KMS-11 (cell line): ENCODE data around the gene INPP5B.

Experiments
- H2AFZ ChIP-seq: fragments of 200-600 bp; sonication (generic); 2 replicates; pipeline ENCODE4 v1.6.1; 2016; ENCODE audit warnings: antibody characterized with exemption, mixed run types, low read depth
- H3K27ac ChIP-seq: fragments of 200-600 bp; sonication (generic); 2 replicates; pipeline ENCODE4 v1.6.1; 2016; ENCODE audit warnings: mild to moderate bottlenecking, mixed run types
- H3K27me3 ChIP-seq: fragments of 200-600 bp; sonication (generic); 2 replicates; pipeline ENCODE4 v1.6.1; 2017; ENCODE audit warnings: mild to moderate bottlenecking, low read depth, mixed run types, moderate library complexity; ENCODE audit not compliant: insufficient read depth
- H3K36me3 ChIP-seq: fragments of 200-600 bp; sonication (generic); 2 replicates; pipeline ENCODE4 v1.6.1; 2017; ENCODE audit warnings: mild to moderate bottlenecking, mixed run types; ENCODE audit not compliant: insufficient read depth
- H3K4me1 ChIP-seq: fragments of 200-600 bp; sonication (generic); 2 replicates; pipeline ENCODE4 v1.6.1; 2016; ENCODE audit warnings: mild to moderate bottlenecking, low read depth, mixed run types; ENCODE audit not compliant: poor library complexity, severe bottlenecking
- H3K4me2 ChIP-seq: fragments of 200-600 bp; sonication (generic); 2 replicates; pipeline ENCODE4 v1.7.0; 2016; ENCODE audit warnings: mild to moderate bottlenecking, mixed run types
- H3K4me3 ChIP-seq: fragments of 200-600 bp; sonication (generic); IDR thresholded peaks from 2 replicates; pipeline ENCODE4 v1.6.1; 2017; ENCODE audit warnings: low read depth, low read length, mixed read lengths; ENCODE audit not compliant: insufficient read depth
- H3K79me2 ChIP-seq: fragments of 200-600 bp; sonication (generic); 2 replicates; pipeline ENCODE4 v1.6.1; 2016; ENCODE audit warnings: low read depth, mixed run types; ENCODE audit not compliant: insufficient read depth
- H3K9ac ChIP-seq: fragments of 200-600 bp; sonication (generic); 2 replicates; pipeline ENCODE4 v1.6.1; 2016; ENCODE audit warnings: mild to moderate bottlenecking, mixed run types
- H4K20me1 ChIP-seq: fragments of 200-600 bp; sonication (generic); 2 replicates; pipeline ENCODE4 v1.6.1; 2016; ENCODE audit warnings: mild to moderate bottlenecking, mixed run types; ENCODE audit not compliant: insufficient read depth
- CTCF ChIP-seq: fragments of 200-600 bp; sonication (generic); conservative IDR thresholded peaks from 2 replicates; pipeline ENCODE4 v1.6.1; 2017; ENCODE audit warnings: low read depth, mild to moderate bottlenecking, antibody characterized with exemption, low read length, moderate library complexity, mixed read lengths

INPP5B gene

DNA sequence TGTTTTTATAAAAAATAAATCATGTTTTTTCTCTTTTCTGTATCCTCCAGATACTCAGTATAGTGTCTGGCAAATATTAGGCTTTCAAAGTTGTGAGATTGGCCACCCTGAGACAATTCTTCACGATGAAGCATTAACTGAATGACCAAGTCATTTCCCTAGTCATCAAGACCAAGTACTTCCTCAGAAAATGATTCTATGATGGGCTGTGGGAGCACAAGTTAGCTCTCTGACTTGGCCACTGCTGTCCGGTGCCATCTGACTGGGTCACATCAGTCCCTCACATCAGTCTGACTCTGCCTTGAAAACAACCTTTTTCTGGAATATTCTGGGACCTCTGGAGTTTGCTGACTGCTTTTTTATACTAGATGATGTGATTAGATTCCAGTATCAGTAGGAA, 125.4 kb downstream of the INPP5B start:
- Histone ChIP-seq H3K4me2 (no peak overlapping the region), H3K36me3 (peaks cover 3% of the 10 kb centered on the region; the same call in 1 of the 2 replicates), H3K79me2 (no peaks in the 10 kb centered on the region), H3K4me3 (no peak overlapping the region), H4K20me1 (no peaks in the 10 kb centered on the region), H3K9ac (no peak overlapping the region), H3K27ac (no peak overlapping the region), H3K4me1 (no peaks in the 10 kb centered on the region), H3K27me3 (no peaks in the 10 kb centered on the region), H2AFZ (no peak overlapping the region)
- TF ChIP-seq CTCF: no peak

DNA sequence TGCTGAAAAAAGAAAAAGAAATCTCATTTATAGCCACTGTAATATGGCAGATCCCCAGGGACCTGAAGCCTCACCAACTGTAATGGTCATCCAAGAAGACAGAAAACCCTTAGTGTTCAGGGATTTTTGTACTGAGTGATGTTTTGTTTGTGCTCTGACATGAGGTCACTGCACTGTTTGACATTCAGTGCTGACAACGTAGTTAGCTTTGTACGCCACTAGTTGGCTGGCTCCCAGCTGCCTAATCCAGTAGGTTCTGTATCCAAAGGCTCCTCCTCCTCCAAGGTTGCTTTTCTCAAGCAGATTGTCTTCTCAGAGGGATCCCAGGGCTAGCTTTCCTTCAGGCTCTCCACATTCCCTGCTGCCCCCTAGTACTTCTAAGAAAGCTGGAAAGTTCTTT, 129.4 kb downstream of the INPP5B start:
- H2AFZ ChIP-seq: no peak overlapping the region
- no peak overlapping the region for H3K4me2 ChIP-seq
- no peak overlapping the region for H3K9ac ChIP-seq
- no peaks in the 10 kb centered on the region for H3K79me2 ChIP-seq
- H3K27me3 ChIP-seq: no peaks in the 10 kb centered on the region
- H3K4me3 ChIP-seq: no peak overlapping the region
- no peaks in the 10 kb centered on the region for H3K4me1 ChIP-seq
- TF ChIP-seq CTCF: no peak
- 0 out of 2 replicates have a peak, but pooled peaks cover 3% of the 10 kb centered on the region for H3K36me3 ChIP-seq
- no peaks in the 10 kb centered on the region for H4K20me1 ChIP-seq
- no peak overlapping the region for H3K27ac ChIP-seq

- no peak overlapping the region for H2AFZ ChIP-seq
- H3K4me3 ChIP-seq: no peak overlapping the region
- peaks cover 26% of the 10 kb centered on the region for H3K4me1 ChIP-seq
- no peaks in the 10 kb centered on the region for H4K20me1 ChIP-seq
- H3K27me3 ChIP-seq: no peaks in the 10 kb centered on the region
- no peak overlapping the region for H3K27ac ChIP-seq
- H3K36me3 ChIP-seq: no peaks in the 10 kb centered on the region
- TF ChIP-seq CTCF: no peak
- no peak overlapping the region for H3K4me2 ChIP-seq
- H3K9ac ChIP-seq: no peak overlapping the region
- no peaks in the 10 kb centered on the region; the same call in 1 of the 2 replicates for H3K79me2 ChIP-seq
Observed at GRCh38 chr1:37814252-37814651, 132.6 kb downstream of the INPP5B start.

GRCh38 chr1:37813529-37814145, 133.2 kb downstream of the INPP5B start:
- no peaks in the 10 kb centered on the region for H4K20me1 ChIP-seq
- H3K4me3 ChIP-seq: no peak overlapping the region
- H3K4me2 ChIP-seq: no peak overlapping the region
- no peaks in the 10 kb centered on the region for H3K27me3 ChIP-seq
- TF ChIP-seq CTCF: no peak
- no peaks in the 10 kb centered on the region for H3K36me3 ChIP-seq
- peaks cover 31% of the 10 kb centered on the region for H3K4me1 ChIP-seq
- no peaks in the 10 kb centered on the region; the same call in 1 of the 2 replicates for H3K79me2 ChIP-seq
- no peak overlapping the region for H3K27ac ChIP-seq
- H3K9ac ChIP-seq: no peak overlapping the region
- H2AFZ ChIP-seq: no peak overlapping the region
